SJCRH30 (cell line): ENCODE measurements around the gene IL27RA. TPM values are rescaled to one million over a fixed set of nuclear protein-coding genes. Genes with fewer than 3 reads are reported as not detected.
A peak's percentile ranks its signal among the peaks of the same experiment; 100 is the strongest.
"Not testable (repeated sequence)": the region's sequence is repeated elsewhere in the genome, so short reads cannot be mapped to it uniquely, and the experiment has no call there.

Source experiments
- DNase-seq, 2 experiments: peaks; one replicate each; pipeline ENCODE4 v3.0.0-alpha.2; 2015 to 2020
- H3K27ac ChIP-seq: fragments of 250-450 bp; sonication (Bioruptor Pico); 2 replicates; pipeline ENCODE4 v1.5.1; 2020; ENCODE audit warnings: mild to moderate bottlenecking, moderate library complexity
- H3K27me3 ChIP-seq: fragments of 250-450 bp; sonication (Bioruptor Pico); 2 replicates; pipeline ENCODE4 v1.5.1; 2020; ENCODE audit warnings: mild to moderate bottlenecking, moderate library complexity
- H3K36me3 ChIP-seq: fragments of 250-450 bp; sonication (Bioruptor Pico); 2 replicates; pipeline ENCODE4 v1.5.1; 2020; ENCODE audit warnings: mild to moderate bottlenecking, moderate library complexity
- H3K4me1 ChIP-seq: fragments of 250-450 bp; sonication (Bioruptor Pico); 2 replicates; pipeline ENCODE4 v1.5.1; 2020; ENCODE audit warnings: mild to moderate bottlenecking, moderate library complexity
- H3K4me3 ChIP-seq: fragments of 250-450 bp; sonication (Bioruptor Pico); 2 replicates; pipeline ENCODE4 v1.5.1; 2020; ENCODE audit warnings: mild to moderate bottlenecking, moderate library complexity
- H3K9me3 ChIP-seq: fragments of 250-450 bp; sonication (Bioruptor Pico); replicated peaks from 2 replicates; pipeline ENCODE4 v1.5.1; 2020; ENCODE audit warnings: mild to moderate bottlenecking, moderate library complexity
- total RNA-seq: library from RNA; depleted of rRNA; stranded (reverse); fragments of >200 nt; shearing (Covaris generic); gene quantifications from 2 replicates; pipeline ENCODE4 v1.2.3, GENCODE V29; 2014

The IL27RA gene
- total RNA-seq, 1 experiment from 2014 or later: 1.5 TPM

DNA sequence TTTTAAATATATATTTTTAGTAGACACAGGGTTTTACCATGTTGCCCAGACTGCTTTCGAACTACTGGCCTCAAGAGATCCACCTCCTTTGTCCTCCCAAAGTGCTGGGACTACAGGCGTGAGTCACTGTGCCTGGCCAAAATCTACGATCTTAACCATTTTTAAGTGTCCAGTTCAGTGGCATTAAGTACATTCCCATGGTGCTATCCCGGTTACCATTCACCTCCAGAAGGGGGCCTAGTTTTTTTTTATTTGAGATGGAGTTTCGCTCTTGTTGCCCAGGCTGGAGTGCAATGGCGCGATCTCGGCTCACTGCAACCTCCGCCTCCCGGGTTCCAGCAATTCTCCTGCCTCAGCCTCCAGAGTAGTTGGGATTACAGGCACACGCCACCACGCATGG, 3.6 kb downstream of the IL27RA start:
- H3K4me1 ChIP-seq, H3K9me3 ChIP-seq, H3K27me3 ChIP-seq, H3K36me3 ChIP-seq, H3K4me3 ChIP-seq, H3K27ac ChIP-seq, DNase-seq: not testable (repeated sequence)

GRCh38 chr19:14035706-14036105, 4.1 kb downstream of the IL27RA start:
- no peak for DNase-seq
- Histone ChIP-seq H3K4me1 (no peaks in the 10 kb centered on the region), H3K27ac (no peak overlapping the region), H3K27me3 (peaks cover 4% of the 10 kb centered on the region; the same call in 1 of the 2 replicates), H3K4me3 (no peak overlapping the region), H3K9me3 (no peaks in the 10 kb centered on the region), H3K36me3 (no peaks in the 10 kb centered on the region)

- Histone ChIP-seq H3K36me3 (no peaks in the 10 kb centered on the region), H3K4me1 (peaks cover 10% of the 10 kb centered on the region), H3K27me3 (no peaks in the 10 kb centered on the region), H3K4me3 (no peak overlapping the region), H3K27ac (no peak overlapping the region), H3K9me3 (no peaks in the 10 kb centered on the region)
- no peak for DNase-seq
Measured at GRCh38 chr19:14039181-14039580, 7.6 kb downstream of the IL27RA start.

DNA sequence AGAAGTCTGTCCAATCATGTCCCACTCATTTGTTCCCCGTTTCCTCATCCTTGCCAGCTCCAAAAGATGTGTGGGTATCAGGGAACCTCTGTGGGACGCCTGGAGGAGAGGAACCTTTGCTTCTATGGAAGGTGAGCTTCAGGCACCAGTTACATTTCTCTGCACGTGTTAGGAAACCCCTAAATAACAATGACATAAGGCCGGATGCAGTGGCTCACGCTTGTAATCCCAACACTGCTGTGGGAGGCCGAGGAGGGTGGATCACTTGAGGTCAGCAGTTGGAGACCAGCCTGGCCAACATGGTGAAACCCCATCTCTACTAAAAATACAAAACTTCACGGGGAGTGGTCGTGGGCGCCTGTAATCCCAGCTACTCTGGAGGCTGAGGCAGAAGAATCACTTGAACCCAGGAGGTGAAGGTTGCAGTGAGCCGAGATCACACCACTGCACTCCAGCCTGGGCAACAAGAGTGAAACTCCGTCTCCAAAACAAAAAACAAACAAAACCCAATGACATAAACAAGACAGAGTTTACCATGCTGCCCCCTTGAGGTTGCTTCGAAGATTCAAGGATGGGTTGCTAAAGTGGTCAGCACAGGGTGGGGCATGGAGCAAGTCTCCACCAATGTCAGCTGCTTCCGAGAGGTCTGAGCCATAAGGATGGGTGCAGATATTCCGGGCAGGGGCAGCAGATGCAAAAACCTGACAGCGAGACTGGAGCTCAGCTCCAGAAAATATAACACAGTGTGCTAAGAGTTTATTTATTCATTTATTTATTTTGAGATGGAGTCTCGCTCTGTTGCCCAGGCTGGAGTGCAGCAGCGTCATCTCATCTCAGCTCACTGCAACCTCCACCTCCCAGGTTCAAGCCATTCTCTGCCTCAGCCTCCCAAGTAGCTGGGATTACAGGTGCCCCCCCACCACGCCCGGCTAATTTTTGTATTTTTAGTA, 11.4 kb downstream of the IL27RA start:
- not testable (repeated sequence) for H3K27me3 ChIP-seq, H3K4me3 ChIP-seq, H3K4me1 ChIP-seq, H3K36me3 ChIP-seq, H3K9me3 ChIP-seq
- peak; percentile 67 to 85 for DNase-seq
- peak overlapping the region; percentile 20 for H3K27ac ChIP-seq

DNA sequence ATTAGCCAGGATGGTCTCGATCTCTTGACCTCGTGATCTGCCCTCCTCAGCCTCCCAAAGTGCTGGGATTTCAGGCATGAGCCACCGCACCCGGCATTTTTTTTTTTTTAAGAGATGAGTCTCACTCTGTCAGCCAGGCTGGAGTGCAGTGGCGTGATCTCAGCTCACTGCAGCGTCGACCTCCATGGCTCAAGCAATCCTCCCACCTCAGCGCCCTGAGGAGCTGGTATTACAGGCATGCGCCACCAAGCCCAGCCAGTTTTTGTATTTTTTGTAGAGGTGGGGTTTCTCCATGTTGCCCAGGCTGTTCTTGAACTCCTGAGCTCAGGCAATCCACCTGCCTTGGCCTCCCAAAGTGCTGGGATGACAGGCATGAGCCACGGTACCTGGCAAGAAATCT, 16.3 kb downstream of the IL27RA start:
- H3K9me3 ChIP-seq, H3K36me3 ChIP-seq, H3K4me1 ChIP-seq, DNase-seq, H3K27ac ChIP-seq, H3K27me3 ChIP-seq, H3K4me3 ChIP-seq: not testable (repeated sequence)

DNA sequence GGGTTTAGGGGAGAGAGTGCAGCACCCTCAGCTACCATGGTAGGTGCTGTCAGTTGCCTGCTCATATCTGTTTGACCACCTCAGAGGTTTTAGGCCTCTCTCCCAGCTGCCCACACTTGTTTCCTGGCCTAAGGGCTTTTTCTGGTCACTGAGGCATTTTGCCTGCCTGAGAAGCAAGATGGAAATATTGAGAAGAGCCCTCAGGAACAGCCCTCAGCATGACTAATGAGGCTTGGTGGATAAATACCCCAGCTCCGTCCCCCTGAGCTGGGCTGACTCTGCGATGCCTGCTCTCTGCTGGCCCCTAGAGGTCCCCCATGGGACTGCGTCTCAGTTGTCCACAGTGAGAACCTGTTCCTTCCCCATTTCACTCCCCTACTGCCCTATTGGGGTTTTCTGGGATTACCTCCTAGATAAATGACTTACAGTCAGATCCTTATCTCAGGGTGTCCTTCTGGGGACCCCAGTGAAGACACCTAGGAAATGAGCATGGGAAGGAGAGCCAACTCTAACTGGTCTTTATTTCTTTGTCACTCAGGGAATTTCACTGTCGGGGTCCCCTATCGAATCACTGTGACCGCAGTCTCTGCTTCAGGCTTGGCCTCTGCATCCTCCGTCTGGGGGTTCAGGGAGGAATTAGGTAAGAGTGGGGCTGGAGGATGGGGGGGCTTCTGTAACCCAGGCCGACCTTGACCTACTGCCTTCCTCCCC, 17.0 kb downstream of the IL27RA start:
- Histone ChIP-seq H3K36me3 (no peaks in the 10 kb centered on the region), H3K9me3 (no peaks in the 10 kb centered on the region), H3K4me3 (no peak overlapping the region), H3K4me1 (no peaks in the 10 kb centered on the region), H3K27ac (no peak overlapping the region), H3K27me3 (no peaks in the 10 kb centered on the region)
- DNase-seq: peak; percentile 81 to 91

DNA sequence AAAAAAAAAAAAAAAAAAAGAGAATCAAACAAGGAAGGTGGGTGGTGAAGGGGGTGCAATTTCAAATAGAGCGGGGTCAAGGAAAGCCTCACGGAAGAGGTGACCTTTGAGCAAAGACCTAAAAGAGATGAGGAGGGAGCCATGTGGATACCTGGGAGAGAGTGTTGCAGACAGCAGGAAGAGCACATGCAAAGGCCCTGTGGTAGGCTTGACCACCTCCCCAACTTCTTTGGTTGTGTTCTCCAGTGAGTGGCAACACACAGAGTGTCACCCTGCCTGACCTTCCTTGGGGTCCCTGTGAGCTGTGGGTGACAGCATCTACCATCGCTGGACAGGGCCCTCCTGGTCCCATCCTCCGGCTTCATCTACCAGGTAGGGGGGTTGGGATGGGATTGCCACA, 18.9 kb downstream of the IL27RA start:
- DNase-seq: no peak
- H3K27ac ChIP-seq: no peak overlapping the region
- no peak overlapping the region for H3K4me3 ChIP-seq
- no peaks in the 10 kb centered on the region for H3K4me1 ChIP-seq
- H3K36me3 ChIP-seq: no peaks in the 10 kb centered on the region
- H3K27me3 ChIP-seq: no peaks in the 10 kb centered on the region
- H3K9me3 ChIP-seq: no peaks in the 10 kb centered on the region

DNA sequence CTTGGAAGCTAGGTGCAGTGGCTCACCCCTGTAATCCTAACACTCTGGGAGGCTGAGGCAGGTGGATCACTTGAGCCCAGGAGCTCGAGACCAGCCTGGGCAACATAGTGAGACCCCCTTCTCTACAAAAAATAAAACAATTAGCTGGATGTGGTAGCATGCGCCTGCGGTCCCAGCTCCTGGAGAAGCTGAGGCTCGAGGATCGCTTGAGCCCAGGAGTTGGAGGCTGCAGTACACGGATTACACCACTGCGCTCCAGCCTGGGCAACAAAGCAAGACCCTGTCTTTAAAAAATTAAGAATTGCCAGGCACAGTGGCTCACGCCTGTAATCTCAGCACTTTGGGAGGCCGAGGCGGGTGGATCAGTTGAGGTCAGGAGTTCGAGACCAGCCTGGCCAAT, 19.4 kb downstream of the IL27RA start:
- not testable (repeated sequence) for DNase-seq, H3K9me3 ChIP-seq, H3K4me1 ChIP-seq, H3K27ac ChIP-seq, H3K27me3 ChIP-seq, H3K36me3 ChIP-seq, H3K4me3 ChIP-seq

DNA sequence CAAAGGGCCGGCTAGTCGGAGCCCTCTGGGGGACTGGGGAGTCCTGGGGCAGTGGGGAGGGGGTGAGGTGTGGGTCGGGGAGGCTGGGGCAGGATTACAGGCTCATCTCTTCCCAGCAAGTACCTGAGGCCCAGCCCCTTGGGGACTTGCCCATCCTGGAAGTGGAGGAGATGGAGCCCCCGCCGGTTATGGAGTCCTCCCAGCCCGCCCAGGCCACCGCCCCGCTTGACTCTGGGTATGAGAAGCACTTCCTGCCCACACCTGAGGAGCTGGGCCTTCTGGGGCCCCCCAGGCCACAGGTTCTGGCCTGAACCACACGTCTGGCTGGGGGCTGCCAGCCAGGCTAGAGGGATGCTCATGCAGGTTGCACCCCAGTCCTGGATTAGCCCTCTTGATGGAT, 20.4 kb downstream of the IL27RA start:
- no peaks in the 10 kb centered on the region for H3K9me3 ChIP-seq
- H3K36me3 ChIP-seq: no peaks in the 10 kb centered on the region
- no peaks in the 10 kb centered on the region for H3K4me1 ChIP-seq
- DNase-seq: no peak
- no peak overlapping the region for H3K27ac ChIP-seq
- no peak overlapping the region for H3K4me3 ChIP-seq
- peaks cover 8% of the 10 kb centered on the region for H3K27me3 ChIP-seq

GRCh38 chr19:14052470-14052869, 20.9 kb downstream of the IL27RA start:
- Histone ChIP-seq H3K27ac (no peak overlapping the region), H3K4me1 (no peaks in the 10 kb centered on the region), H3K27me3 (peaks cover 8% of the 10 kb centered on the region), H3K36me3 (no peaks in the 10 kb centered on the region), H3K4me3 (no peak overlapping the region), H3K9me3 (no peaks in the 10 kb centered on the region)
- DNase-seq: no peak

DNA sequence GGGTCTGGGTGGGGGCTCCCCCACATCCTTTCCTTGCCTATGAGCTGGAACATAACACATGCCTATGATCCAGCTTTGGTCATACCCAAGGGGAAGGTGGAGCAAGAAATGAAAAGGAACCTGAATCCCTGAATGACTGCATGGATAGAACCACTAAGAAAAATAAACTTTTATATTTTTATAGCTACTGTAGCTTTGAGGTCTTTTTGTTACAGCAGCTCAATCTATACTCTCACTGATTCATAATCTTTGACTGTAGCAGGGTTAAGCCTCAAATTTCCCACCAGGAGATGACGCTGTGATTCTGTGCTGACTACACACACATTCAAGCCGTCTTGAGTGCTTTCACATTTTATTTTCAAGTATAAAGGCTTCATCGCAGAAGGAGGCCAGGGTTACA, 21.5 kb downstream of the IL27RA start:
- no peak for DNase-seq

DNA sequence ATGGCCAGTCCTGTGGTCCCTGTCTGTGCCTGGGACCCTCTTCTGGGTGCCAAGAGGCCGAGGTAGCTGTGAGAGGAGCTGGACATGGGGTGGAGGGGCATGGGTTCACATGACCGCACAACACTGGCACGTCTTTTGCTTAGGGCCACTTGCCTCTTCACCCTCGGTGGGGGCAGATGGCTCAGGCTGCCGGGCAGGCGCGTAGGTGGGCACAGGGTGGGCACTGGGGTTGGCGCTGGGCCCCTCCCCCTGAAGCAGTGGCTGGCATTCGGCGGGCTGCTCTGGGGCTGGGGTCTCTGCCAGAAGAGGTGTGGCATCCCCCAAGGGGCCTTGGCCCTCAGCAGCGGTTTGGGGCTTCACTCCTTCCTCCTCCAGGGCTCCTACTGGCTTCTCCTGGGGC, 21.9 kb downstream of the IL27RA start:
- Histone ChIP-seq H3K27me3 (peaks cover 15% of the 10 kb centered on the region), H3K4me3 (no peak overlapping the region), H3K4me1 (no peaks in the 10 kb centered on the region; the same call in 1 of the 2 replicates), H3K9me3 (no peaks in the 10 kb centered on the region), H3K27ac (no peak overlapping the region), H3K36me3 (no peaks in the 10 kb centered on the region)
- no peak for DNase-seq

More for the DNA sequence above, 21.5 kb downstream of the IL27RA start:
- Histone ChIP-seq H3K36me3 (no peaks in the 10 kb centered on the region), H3K4me3 (no peak overlapping the region), H3K27ac (no peak overlapping the region), H3K27me3 (peaks cover 12% of the 10 kb centered on the region), H3K4me1 (no peaks in the 10 kb centered on the region), H3K9me3 (no peaks in the 10 kb centered on the region)

GRCh38 chr19:14054099-14054498, 22.5 kb downstream of the IL27RA start:
- Histone ChIP-seq H3K36me3 (no peaks in the 10 kb centered on the region), H3K9me3 (no peaks in the 10 kb centered on the region), H3K27ac (no peak overlapping the region), H3K27me3 (peaks cover 20% of the 10 kb centered on the region), H3K4me1 (no peaks in the 10 kb centered on the region; the same call in 1 of the 2 replicates), H3K4me3 (no peak overlapping the region)
- DNase-seq: no peak

GRCh38 chr19:14054721-14055120, 23.2 kb downstream of the IL27RA start:
- no peak for DNase-seq
- no peaks in the 10 kb centered on the region for H3K9me3 ChIP-seq
- no peak overlapping the region for H3K4me3 ChIP-seq
- no peaks in the 10 kb centered on the region for H3K36me3 ChIP-seq
- H3K27ac ChIP-seq: no peak overlapping the region
- H3K4me1 ChIP-seq: no peaks in the 10 kb centered on the region; the same call in 1 of the 2 replicates
- peaks cover 25% of the 10 kb centered on the region for H3K27me3 ChIP-seq

DNA sequence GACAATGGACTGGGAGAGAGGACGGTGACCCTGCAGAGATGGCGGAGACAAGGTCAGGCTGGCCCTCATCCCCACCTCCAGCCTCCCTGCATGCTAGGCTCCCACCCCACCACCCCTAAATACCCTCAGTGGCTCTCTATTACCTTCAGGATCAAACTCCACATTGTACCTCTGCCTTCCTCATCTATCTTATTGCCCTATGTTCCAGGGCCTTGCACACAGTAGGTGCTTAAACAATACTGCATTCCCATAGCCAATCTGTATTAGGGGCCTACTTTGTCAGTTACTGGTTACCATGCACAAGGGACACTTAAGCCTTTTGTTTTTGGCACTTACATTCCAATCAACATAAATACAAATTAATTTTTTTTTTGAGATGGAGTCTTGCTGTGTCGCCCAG, 23.8 kb downstream of the IL27RA start:
- H3K9me3 ChIP-seq: no peaks in the 10 kb centered on the region
- H3K4me3 ChIP-seq: no peak overlapping the region
- no peaks in the 10 kb centered on the region for H3K36me3 ChIP-seq
- H3K27me3 ChIP-seq: peaks cover 25% of the 10 kb centered on the region
- H3K4me1 ChIP-seq: no peaks in the 10 kb centered on the region; the same call in 1 of the 2 replicates
- no peak for DNase-seq
- no peak overlapping the region for H3K27ac ChIP-seq
